ENCODE measurements around the gene AGAP1. TPM values are rescaled to one million over a fixed set of nuclear protein-coding genes. Genes with fewer than 3 reads are reported as not detected.
A peak's percentile ranks its signal among the peaks of the same experiment; 100 is the strongest.

Gene AGAP1
- polyA plus RNA-seq, 1 donor from 2014 or later: 17.4 TPM

DNA sequence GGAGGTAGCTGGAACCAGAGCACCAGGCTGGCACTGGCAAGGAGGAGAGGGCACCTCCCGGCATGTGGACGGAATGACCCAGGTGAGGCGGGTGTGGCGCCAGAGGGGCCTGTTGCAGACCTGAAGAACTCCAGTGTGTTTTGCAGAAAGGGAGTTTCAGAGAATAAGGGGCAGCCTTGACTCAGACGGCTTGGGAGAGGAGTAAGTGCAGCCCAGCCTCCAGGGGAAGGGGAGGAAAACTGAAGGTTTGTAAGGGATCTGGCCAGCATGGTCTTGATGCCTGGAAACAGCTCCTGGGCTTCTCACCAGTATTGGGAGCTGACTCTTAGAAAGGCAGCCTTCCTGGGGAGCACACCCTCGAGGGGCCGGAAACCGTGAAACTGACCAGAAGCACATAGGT, 101.1 kb downstream of the AGAP1 start:
- Histone ChIP-seq H4K20me1 (ENCODE audit: insufficient read depth) (no peaks in the 10 kb centered on the region), H3K4me3 (ENCODE audit: low read length) (no peak overlapping the region), H3K36me3 (ENCODE audit: insufficient read depth, low read length) (no peaks in the 10 kb centered on the region), H2AFZ (ENCODE audit: low read depth, low read length) (no peak overlapping the region), H3K27me3 (ENCODE audit: insufficient read depth, low read depth, low read length) (no peaks in the 10 kb centered on the region), H3K9ac (ENCODE audit: low read length) (no peak overlapping the region), H3K27ac (ENCODE audit: low read length) (no peak overlapping the region), H3K79me2 (replicated peaks; ENCODE audit: insufficient read depth, low read length) (peaks cover 3% of the 10 kb centered on the region), H3F3A (ENCODE audit: insufficient read depth, low read length, poor library complexity, severe bottlenecking) (no peaks in the 10 kb centered on the region), H3K9me3 (ENCODE audit: low read length) (no peaks in the 10 kb centered on the region), H3K9me2 (ENCODE audit: insufficient read depth, low read length) (no peaks in the 10 kb centered on the region), H3K4me2 (ENCODE audit: low read length) (no peak overlapping the region)
- TF ChIP-seq POLR2AphosphoS5 (IDR thresholded peaks at IDR 0.05) (no peak), EP300 (conservative IDR thresholded peaks at IDR 0.05; ENCODE audit: poor library complexity, severe bottlenecking) (no peak), EZH2 (IDR thresholded peaks at IDR 0.05; ENCODE audit: borderline replicate concordance, insufficient read depth, low read length, poor library complexity, severe bottlenecking) (no peak), REST (IDR thresholded peaks at IDR 0.05; ENCODE audit: borderline replicate concordance) (no peak), TAF1 (IDR thresholded peaks at IDR 0.05; ENCODE audit: low read depth) (no peak), SMC3 (conservative IDR thresholded peaks at IDR 0.05; ENCODE audit: poor library complexity) (no peak), MXI1 (conservative IDR thresholded peaks at IDR 0.05; ENCODE audit: poor library complexity, severe bottlenecking) (no peak), RAD21 (conservative IDR thresholded peaks at IDR 0.05) (no peak), CTCF (IDR thresholded peaks at IDR 0.05; ENCODE audit: poor library complexity, severe bottlenecking) (no peak)

- Histone ChIP-seq H3K4me3 (ENCODE audit: low read length) (no peak overlapping the region), H3K9me3 (ENCODE audit: low read length) (no peaks in the 10 kb centered on the region), H3K79me2 (replicated peaks; ENCODE audit: insufficient read depth, low read length) (peaks cover 3% of the 10 kb centered on the region), H3K27ac (ENCODE audit: low read length) (no peak overlapping the region), H4K20me1 (ENCODE audit: insufficient read depth) (no peaks in the 10 kb centered on the region), H3K9ac (ENCODE audit: low read length) (no peak overlapping the region), H3F3A (ENCODE audit: insufficient read depth, low read length, poor library complexity, severe bottlenecking) (no peaks in the 10 kb centered on the region), H3K27me3 (ENCODE audit: insufficient read depth, low read depth, low read length) (no peaks in the 10 kb centered on the region), H3K36me3 (ENCODE audit: insufficient read depth, low read length) (no peaks in the 10 kb centered on the region), H3K4me2 (ENCODE audit: low read length) (no peak overlapping the region), H3K9me2 (ENCODE audit: insufficient read depth, low read length) (no peaks in the 10 kb centered on the region), H2AFZ (ENCODE audit: low read depth, low read length) (no peak overlapping the region)
- TF ChIP-seq CTCF (IDR thresholded peaks at IDR 0.05; ENCODE audit: poor library complexity, severe bottlenecking) (peak; percentile 88), POLR2AphosphoS5 (IDR thresholded peaks at IDR 0.05) (peak; percentile 28), EP300 (conservative IDR thresholded peaks at IDR 0.05; ENCODE audit: poor library complexity, severe bottlenecking) (no peak), RAD21 (conservative IDR thresholded peaks at IDR 0.05) (peak; percentile 84), EZH2 (IDR thresholded peaks at IDR 0.05; ENCODE audit: borderline replicate concordance, insufficient read depth, low read length, poor library complexity, severe bottlenecking) (no peak), MXI1 (conservative IDR thresholded peaks at IDR 0.05; ENCODE audit: poor library complexity, severe bottlenecking) (peak; percentile 58), SMC3 (conservative IDR thresholded peaks at IDR 0.05; ENCODE audit: poor library complexity) (peak; percentile 94), TAF1 (IDR thresholded peaks at IDR 0.05; ENCODE audit: low read depth) (no peak)
Measured at GRCh38 chr2:235595422-235596010, 101.7 kb downstream of the AGAP1 start.

Measured in neural cell (in vitro differentiated cells).